ES-I3 (cell line): ENCODE data around the gene C2orf72.

Experiments used
- H3K36me3 ChIP-seq: 2 replicates; pipeline ENCODE4 v1.6.1; 2013; ENCODE audit warnings: mild to moderate bottlenecking, low read length, control low read depth, moderate library complexity; ENCODE audit not compliant: insufficient read depth
- H3K4me1 ChIP-seq: 2 replicates; pipeline ENCODE4 v1.6.1; 2013; ENCODE audit warnings: mild to moderate bottlenecking, control low read depth, low read length; ENCODE audit not compliant: insufficient read depth
- H3K9ac ChIP-seq: 2 replicates; pipeline ENCODE4 v1.6.1; 2013; ENCODE audit warnings: low read depth, mild to moderate bottlenecking, low read length, moderate library complexity
- H3K9me3 ChIP-seq: 2 replicates; pipeline ENCODE4 v1.6.1; 2013; ENCODE audit warnings: mild to moderate bottlenecking, low read length, moderate library complexity; ENCODE audit not compliant: control insufficient read depth, insufficient read depth

The C2orf72 gene

DNA sequence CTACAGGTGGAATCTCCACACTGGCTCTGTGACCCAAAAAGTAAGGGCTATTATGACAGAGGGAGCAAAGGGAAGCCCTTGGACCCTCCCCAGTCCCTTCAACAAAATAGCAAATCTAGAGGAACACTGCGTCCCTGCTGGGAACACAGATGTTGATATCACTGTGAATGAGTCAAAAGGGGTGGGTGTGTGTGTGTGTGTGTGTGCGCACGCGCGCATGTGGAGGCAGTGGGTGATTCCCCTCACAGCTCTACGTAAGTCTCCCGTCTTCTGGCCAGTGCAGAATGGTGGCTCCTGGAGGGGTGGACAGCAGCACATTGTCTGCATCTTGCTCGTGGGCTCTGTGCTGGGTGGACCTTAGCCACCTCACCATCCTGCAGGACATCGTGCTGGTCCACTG lies 7.8 kb upstream of the C2orf72 start:
- no peaks in the 10 kb centered on the region for H3K36me3 ChIP-seq
- H3K9ac ChIP-seq = no peak overlapping the region
- no peaks in the 10 kb centered on the region for H3K4me1 ChIP-seq
- no peaks in the 10 kb centered on the region for H3K9me3 ChIP-seq

DNA sequence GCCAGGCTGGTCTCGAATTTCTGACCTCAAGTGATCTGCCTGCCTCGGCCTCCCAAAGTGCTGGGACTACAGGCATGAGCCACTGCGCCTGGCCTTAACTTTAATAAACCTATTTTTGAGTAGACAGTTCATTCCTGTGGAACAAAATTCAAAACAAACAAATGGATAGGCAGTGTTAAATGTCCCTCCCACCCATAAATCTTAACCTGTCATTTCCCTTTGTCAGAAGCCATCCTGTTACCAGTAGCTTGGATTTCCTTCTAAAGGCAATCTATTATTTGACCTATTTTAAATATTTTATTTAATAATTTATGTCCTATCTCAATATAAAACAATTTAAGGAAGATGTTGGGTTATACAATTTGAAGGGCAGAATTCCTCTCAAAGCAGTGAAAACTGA lies 6.6 kb upstream of the C2orf72 start:
- H3K36me3 ChIP-seq = no peaks in the 10 kb centered on the region
- H3K9me3 ChIP-seq = no peaks in the 10 kb centered on the region
- H3K4me1 ChIP-seq = no peaks in the 10 kb centered on the region
- no peak overlapping the region for H3K9ac ChIP-seq

DNA sequence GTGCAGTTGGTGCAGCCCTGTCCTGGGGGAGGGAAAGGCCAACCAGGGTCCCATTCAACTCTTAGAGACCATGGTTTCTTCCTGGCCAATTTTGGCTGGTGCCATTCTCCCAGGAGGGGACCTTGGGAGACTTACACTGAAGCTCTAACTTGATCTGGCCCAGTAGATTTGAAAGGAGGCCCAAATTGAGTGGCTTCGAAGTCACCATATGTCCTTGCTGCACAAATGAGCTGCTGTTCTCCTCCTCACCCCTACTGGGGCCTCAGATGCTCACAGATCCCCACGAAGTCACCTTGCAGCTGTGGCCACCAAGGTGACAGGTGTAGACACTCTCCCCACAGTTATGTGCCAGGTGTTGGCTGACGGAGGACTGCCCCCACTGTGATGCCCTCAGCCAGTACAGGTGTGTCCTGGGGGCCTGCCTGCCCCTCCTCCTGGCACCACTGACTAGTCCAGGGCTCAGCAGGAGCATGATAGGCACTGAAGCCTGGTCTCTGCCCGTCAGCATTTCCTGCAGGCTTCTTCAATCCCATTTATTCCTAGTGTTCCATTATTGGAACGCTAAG lies 4.7 kb upstream of the C2orf72 start:
- Histone ChIP-seq H3K4me1 (no peaks in the 10 kb centered on the region), H3K9me3 (no peaks in the 10 kb centered on the region), H3K9ac (no peak overlapping the region), H3K36me3 (no peaks in the 10 kb centered on the region)

DNA sequence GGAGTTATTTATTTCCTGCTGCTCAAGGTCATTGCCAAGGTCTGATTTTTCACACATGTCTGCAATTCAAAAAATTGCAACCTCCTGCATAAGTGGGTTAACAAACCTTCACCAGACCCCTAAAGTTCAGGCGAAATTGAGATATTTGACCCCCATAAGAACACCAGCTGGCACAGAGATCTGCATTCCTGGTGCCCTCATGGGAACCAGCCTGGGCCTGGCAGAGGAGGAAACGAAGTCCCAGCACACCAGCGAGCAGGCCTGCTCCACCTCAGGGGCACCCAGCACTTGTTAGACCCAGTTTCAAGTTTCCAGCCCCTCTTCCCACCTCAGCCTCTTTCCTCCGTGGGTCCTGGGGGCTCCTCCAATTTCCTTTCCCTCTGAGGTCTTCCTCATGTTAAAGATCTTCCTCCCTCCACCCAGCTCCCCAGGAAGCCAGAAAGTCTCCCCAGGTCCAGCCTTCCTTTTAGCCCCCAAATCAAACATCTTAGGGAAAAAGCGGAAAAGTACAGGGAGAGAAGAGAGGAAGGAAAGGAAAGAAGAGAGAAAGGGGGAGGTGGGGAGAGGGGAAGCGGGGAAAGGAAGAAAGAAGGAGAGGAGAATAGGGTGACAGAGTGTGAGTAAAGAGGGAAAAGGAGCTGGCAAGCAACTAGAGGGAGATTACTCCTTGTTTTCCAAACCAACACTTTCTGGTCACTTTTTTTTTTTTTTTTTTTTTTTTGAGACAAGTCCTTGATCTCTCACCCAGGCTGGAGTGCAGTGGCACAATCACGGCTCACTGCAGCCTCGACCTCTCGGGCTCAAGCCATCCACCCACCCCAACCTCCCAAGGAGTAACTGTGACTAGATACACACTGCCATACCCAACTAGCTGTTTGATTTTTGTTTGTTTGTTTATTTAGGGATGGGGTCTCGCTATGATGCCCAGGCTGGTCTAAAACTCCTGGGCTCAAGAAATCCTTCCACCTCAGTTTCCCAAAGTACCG lies 3.9 kb upstream of the C2orf72 start:
- H3K9ac ChIP-seq = no peak overlapping the region
- no peaks in the 10 kb centered on the region for H3K36me3 ChIP-seq
- no peaks in the 10 kb centered on the region for H3K9me3 ChIP-seq
- H3K4me1 ChIP-seq = no peaks in the 10 kb centered on the region

DNA sequence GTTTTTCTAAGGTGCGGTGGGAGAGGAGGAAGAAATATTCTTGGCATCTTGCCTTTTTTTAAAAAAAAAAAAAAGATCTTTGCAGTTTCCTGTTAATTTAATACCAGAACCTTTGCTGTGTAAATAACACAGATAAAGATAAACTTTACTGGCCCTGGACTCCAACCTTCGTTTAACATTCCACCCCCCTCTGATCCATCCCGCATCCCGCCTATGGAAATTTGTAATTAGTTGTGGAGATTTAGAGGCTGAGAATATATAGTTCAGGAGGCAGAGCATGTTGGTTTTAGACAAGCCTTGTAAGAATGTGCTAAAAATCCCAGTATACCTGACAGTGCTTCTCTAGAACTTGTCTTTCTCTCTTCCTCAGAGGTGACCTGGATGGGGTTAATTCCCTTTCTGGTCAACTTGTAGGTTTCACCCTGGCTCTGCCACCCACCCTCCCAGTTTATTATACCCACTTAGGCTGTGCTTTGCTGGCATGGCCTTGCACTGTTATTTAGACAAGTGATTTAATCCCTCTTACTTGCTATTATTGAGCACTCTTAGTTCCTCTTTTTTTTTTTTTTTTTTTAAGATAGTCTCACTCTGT lies 2.9 kb upstream of the C2orf72 start:
- no peaks in the 10 kb centered on the region; the same call in 1 of the 2 replicates for H3K4me1 ChIP-seq
- H3K9me3 ChIP-seq = no peaks in the 10 kb centered on the region
- no peak overlapping the region for H3K9ac ChIP-seq
- no peaks in the 10 kb centered on the region for H3K36me3 ChIP-seq

DNA sequence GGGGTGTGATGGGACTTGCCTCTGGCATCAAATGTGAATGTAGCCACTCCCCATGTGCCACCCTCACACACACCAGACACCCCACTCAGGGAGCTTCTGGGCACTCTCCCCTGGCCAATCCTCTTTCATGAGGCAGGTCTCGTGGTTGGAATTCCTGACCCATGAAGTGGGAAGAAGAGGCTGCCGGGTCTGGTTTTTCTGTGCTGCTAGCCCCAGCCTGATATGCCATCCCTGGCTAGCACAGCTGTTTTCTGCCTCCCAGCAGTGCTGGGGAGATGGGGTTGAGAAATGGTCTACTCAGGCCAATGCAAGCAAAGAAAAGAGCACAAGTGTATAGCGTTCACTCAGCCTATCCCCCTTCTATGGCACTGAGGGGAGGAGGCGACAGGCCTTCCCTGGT lies 1.2 kb upstream of the C2orf72 start:
- H3K9ac ChIP-seq = no peak overlapping the region
- H3K4me1 ChIP-seq = no peaks in the 10 kb centered on the region; the same call in 1 of the 2 replicates
- no peaks in the 10 kb centered on the region for H3K36me3 ChIP-seq
- no peaks in the 10 kb centered on the region for H3K9me3 ChIP-seq

DNA sequence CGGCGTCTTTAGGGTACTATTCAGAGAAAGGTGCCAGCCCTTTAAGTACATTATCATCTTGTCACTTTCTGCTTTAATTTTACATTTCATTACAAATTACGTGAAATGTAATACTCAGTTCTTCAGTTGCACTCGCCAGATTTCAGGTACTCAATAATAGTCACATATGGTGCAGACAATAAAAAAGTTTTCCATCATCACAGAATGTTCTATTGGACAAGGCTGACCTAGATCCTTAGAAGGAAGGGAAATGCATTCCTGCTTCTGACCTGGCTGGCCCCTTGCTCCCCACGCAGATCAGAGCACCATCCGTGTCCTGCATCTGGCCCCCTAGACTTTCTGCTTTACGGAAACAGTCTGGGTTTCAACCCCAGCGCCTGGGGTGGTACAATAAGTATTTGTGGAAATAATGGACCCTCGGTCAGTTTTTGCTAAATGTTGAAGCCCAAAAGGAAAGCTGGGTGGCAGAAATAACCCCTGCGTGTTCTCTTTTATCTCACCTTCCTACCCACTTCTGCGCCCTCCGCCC lies 681 bp upstream of the C2orf72 start:
- no peaks in the 10 kb centered on the region; the same call in 1 of the 2 replicates for H3K4me1 ChIP-seq
- no peaks in the 10 kb centered on the region for H3K9me3 ChIP-seq
- no peak overlapping the region for H3K9ac ChIP-seq
- no peaks in the 10 kb centered on the region for H3K36me3 ChIP-seq

DNA sequence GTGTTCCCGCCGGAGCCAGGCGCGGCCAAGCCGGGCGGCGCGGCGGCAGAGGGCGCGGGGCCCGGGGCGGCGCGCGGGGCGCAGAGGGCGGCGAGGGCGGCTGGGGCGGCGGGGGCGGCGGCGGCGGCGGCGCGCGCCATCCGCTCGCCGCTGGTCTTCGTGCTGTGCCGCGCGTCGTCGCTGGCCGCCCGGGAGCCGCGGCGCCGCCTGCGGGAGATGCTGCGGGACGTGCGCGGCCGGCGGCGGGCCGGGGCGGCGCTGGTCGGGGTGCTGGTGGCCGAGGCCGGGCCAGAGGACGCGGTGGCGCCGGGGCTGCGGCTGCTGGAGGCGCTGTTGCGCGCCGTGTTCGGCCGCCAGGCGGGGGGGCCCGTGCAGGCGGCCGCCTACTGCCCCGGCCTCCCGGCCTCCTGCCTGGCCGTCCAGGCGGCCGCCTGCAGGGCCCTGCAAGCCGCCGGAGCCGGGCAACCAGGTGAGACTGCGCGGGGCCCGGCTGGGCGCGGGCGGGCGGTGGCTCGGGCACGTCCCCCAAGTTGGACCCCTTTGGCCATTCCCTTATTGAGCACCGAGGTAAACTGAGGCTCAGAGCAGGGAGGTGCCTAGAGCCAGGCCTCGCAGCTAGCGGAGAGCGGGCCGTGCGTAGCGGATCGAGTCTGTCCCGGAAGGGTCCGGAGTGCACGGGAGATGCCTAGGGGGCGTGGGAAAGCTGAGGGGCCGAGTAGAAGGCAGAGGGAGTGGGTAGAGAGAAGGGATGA lies 584 bp downstream of the C2orf72 start:
- H3K36me3 ChIP-seq = no peaks in the 10 kb centered on the region
- peak overlapping the region; percentile 62; the same call in 1 of the 2 replicates for H3K9ac ChIP-seq

DNA sequence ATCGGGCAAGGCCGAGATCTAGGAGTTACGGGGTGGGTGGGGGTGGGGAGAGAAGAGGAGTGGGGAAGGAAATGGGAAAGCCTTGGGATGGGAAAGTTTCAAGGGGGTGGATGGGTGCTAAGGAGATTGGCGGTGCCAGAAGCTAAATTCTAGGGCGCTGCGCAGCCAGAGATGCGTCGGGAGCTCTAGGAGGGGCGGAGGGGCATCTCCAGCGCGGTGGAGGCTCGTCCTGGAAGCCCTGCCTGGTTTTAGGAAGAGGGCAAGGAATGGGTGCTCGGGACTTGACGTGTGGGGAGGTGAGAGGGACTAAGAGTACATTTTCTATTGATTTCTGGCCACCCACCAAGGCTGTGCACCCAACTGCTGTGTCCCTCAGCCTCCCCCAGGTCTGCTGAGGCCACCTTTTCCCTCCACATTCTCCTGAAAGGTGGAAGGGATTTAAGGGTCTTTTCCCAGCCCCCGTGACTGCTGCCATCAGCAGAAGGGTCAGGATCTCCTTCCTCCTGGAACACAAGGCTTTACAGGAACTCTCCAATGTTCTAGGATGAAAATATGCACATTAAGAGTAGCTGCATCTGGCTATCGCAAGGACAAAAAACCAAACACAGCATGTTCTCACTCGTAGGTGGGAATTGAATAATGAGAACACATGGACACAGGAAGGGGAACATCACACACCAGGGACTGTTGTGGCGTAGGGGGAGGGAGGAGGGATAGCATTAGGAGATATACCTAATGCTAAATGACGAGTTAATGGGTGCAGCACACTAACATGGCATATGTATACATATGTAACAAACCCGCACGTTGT lies 1.4 kb downstream of the C2orf72 start:
- Histone ChIP-seq H3K9ac (peak overlapping the region; percentile 62; the same call in 1 of the 2 replicates), H3K36me3 (no peaks in the 10 kb centered on the region), H3K4me1 (no peaks in the 10 kb centered on the region; the same call in 1 of the 2 replicates), H3K9me3 (no peaks in the 10 kb centered on the region)

More for the DNA sequence above, 584 bp downstream of the C2orf72 start:
- Histone ChIP-seq H3K9me3 (no peaks in the 10 kb centered on the region), H3K4me1 (no peaks in the 10 kb centered on the region; the same call in 1 of the 2 replicates)

DNA sequence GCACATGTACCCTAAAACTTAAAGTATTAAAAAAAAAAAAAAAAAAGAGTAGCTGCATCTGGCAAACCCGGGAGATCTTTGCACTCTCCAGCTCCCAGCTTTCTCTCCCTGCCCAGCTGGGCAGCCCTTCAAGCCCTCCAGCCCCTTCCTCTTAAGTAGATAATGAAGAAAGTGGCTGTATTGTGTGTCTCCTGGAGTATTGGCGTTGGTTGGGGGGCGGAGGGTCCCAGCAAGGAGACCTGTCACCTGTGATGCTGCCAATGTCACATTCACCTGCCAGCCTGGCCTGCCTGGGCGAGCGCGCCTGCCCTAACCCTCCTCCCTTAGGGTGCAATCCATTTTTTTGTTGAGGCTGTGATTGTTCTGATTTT lies 2.0 kb downstream of the C2orf72 start:
- H3K4me1 ChIP-seq = no peaks in the 10 kb centered on the region; the same call in 1 of the 2 replicates
- no peaks in the 10 kb centered on the region for H3K9me3 ChIP-seq
- no peak overlapping the region for H3K9ac ChIP-seq
- H3K36me3 ChIP-seq = no peaks in the 10 kb centered on the region

DNA sequence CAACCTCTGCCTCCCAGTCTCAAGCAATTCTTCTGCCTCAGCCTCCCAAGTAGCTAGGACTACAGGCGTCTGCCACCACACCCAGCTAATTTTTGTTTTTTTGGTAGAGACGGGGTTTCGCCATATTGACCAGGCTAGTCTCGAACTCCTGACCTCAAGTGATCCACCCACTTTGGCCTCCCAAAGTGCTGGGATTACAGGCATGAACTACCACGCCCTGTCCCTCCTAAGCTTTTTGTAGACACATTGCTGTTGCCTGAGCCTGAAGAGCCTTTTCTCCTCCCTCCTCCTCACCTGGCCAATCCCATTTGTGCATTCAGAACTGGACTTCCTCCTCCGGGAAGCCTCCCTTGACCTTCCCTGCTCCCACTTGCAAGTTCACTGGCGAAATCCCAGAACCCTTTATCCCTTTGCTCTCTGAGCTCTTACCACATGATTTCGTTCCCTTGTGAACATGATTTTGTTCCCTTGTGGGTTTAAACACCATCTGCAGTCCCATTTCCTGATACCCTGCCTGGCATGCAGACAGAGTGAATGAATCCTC lies 2.6 kb downstream of the C2orf72 start:
- no peaks in the 10 kb centered on the region for H3K36me3 ChIP-seq
- H3K9me3 ChIP-seq = no peaks in the 10 kb centered on the region
- H3K9ac ChIP-seq = no peak overlapping the region
- H3K4me1 ChIP-seq = no peaks in the 10 kb centered on the region; the same call in 1 of the 2 replicates

DNA sequence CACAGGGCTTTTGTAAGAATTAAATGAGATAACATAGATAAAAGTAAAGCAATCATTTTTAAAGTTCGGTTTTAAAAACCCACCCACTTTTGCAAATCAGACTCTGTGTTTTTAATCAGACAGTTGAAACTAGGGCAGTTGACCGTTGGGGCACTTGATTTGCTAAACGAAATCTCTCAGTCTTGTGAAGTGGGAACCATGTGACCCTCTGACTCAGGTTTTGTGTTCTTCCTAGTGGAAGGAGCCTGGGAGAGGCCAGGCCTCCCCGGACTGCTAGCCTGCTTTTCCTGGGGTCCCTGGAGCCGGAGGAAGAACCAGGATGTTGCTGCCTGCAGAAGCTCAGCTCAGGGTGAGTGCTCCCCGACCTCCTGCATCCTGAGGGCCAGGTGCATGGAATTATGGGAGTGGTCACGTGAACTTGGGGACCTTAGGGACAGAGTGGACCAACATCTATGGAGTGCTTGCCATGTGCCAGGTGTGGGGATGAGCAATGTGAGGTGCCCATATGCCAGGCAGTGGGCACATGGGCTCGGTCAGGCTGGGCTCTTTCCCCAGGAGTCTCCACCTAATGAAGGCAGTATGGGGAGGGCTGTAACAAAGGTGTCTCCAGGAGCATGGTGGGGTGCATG lies 3.9 kb downstream of the C2orf72 start:
- H3K36me3 ChIP-seq = no peaks in the 10 kb centered on the region
- H3K9ac ChIP-seq = no peak overlapping the region
- no peaks in the 10 kb centered on the region; the same call in 1 of the 2 replicates for H3K4me1 ChIP-seq
- H3K9me3 ChIP-seq = no peaks in the 10 kb centered on the region

DNA sequence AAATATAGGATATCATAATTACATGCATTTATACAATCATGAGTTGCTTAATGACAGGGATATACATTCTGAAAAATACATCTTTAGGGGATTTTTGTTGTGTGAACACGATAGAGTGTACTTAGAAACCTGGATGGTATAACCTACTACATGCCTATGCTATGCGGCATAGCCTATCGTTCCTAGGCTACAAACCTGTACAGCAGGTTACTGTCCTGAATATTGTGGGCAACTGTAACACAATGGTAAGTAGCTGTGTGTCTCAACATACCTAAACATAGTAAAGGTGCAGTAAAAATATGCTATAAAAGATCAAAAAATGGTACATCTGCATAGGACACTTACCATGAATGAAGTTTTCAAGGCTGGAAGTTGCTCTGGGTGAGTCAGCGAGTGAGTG lies 6.5 kb downstream of the C2orf72 start:
- H3K36me3 ChIP-seq = no peaks in the 10 kb centered on the region
- H3K9ac ChIP-seq = no peak overlapping the region
- no peaks in the 10 kb centered on the region for H3K9me3 ChIP-seq
- H3K4me1 ChIP-seq = no peaks in the 10 kb centered on the region
